SIG-M5 treated with dmso at 0.1 percent for 504 hours (cell line): Measurements from ENCODE around the gene PPP1R1A.

ENCODE experiments used
- DNase-seq: peaks from one replicate; lab custom pipeline; 2025; ENCODE audit not compliant: unreplicated experiment; lab: John Stamatoyannopoulos, UW

The PPP1R1A gene

DNA sequence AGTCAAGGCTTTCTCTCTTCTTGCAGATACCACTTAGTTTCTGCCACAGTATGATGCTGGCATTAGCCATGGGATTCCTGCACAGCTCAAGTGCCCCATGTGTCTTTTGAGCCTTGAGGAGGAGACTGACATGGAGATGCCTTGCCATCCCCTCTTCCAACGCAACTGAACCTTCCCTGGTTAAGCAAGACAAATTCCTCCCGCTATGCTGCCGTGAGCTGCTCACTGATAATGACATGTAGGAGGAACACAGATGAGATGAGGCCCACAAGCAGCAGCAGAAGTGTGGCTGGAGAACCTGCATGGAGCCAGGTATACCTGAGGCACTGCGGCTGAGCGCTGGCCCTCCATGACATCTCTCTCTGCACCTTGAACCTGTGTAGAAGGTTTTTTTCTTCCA is 15.4 kb upstream of the PPP1R1A start:
- DNase-seq = no peak

DNA sequence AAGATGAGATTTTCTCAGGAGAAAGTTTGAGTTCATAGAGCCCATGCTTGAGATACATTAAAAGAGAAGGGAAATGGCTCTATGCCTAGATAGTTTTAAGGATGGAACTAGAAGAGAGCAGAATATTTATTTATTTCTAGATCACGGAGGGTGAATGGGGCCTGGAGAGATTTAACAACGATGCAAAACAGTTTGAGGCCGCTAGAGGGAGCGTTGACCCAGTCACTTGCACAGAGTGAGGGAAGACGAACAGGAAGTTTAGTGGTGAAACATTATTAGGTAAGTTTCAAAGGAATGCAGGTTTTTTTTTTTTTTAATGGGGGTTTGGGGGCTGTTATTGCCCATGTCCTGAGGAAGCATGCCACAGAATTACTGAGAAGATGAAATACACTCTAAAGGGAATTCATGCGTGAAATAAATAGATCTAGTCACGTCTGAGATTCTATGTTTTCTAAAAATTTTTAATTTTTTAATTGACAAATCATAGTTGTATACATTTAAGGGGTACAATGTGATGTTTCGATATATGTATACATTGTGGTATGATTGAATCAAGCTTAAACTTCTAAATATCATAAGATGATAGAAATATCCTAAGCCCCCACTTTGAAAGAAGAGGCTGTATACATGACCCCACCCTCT is 14.8 kb upstream of the PPP1R1A start:
- DNase-seq = peak; percentile 92

DNA sequence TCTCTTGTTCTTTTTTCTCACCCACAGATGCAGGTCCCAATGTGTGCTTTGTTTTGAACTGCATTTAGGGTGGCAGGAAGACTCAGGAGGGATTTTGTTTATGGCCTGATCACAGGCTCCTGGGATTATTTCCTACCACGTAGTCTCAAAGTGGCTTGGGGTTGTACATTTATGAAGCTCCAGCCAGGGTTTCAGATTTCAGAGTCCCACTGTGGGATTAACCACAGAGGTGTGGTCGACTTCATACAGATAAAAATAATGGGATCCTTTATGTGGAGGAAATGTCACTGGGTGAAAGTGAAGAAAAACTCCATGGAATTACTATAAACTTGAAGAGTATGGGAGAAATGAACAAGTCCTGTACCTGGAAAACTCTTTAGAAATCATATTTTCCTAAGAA is 14.2 kb upstream of the PPP1R1A start:
- no peak for DNase-seq

DNA sequence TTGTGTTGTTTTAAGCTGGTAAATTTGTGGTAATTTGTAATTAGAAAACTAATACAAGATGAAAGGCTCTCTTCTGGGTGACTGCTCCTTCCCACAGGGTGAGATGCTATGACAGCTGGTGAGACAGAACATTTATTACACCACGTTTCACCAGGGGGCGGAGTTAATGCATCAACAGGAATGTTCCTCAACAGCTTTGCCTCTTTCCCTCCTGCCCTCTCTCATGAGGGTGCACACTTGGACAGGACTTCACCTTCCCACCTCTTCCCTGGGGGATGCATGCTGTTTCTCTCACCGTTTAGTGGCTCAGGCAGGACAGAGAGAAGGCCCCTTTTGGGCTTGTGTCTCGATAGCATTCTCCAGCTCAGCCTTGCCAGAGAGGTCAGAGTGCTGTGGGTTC is 13.4 kb upstream of the PPP1R1A start:
- DNase-seq = peak; percentile 26

DNA sequence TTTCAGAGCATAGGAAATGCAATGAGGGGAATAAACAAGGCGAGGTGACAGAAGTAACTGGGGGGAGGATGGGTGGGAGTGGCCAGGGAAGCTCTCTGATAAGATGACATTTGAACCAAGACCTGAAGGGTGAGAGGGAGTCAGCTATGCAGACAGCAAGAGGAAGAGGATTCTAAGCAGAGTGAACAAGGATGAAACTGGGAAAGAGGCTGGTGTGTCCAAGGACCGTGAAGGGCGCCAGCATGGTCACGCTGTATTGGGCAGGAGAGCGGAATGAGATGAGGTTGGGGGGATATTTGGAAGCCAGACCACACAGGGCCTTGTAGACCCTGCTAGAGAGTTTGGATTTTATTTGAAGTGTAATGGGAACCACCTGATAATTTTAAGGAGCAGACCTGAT is 10.5 kb upstream of the PPP1R1A start:
- DNase-seq = no peak

DNA sequence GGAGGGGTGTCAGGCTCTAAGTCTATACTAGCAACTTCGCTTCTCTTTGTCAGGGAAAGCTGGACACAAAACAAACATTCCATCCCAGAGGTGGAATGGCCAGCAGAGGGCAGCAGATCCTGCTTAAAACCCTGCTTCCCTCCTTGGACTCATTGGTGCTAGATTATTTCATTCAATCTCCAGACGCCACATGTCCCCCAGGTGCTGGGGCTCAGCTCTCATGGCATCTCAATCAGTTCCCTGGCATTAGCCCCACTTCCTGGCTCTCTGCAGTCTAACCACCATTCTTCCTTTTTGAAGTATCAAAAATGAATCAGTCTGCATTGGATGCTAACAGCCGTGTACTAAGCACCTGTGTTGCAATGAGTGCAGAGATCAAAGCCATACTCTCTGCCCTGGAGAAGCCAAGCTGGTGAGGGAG is 8.1 kb upstream of the PPP1R1A start:
- DNase-seq = peak; percentile 33

DNA sequence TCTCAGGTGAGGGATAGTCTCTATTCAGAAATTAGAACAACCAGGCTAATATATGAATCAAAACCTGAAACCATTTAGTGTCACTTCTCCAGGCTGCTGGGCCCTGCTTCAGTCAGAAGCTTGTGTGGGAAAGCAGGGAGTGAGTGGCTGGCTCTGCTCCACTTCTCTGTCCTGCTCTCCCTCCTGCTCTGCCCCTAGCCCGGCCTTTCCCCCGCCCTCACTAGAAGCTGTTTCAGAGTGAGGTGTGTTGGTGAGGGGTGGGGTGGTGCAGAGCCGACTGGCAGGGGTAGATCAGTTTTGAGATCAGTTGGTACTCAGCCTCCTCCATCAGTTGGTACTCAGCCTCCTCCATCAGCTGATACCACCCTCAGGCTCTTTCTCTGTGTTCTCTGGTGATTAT is 7.0 kb upstream of the PPP1R1A start:
- no peak for DNase-seq

DNA sequence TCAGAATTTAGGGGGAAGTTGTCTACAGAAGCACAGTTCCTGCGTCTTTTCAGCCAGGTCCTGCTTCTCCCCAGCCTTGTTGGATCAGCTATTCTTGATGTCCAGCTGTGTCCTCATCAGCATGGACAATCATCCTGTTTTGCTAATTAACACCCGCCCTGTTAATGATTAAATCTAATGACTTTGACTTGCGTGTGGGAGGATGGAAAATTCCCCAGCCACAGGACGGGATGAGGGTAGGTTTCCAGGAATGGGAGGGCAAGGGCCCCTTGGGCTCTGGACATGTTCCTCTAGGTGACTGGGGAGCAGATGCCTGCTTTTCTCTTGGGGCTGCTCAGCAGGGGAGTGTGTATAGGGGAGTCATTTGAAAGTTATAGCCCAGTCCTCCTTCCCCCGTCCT is 5.3 kb upstream of the PPP1R1A start:
- no peak for DNase-seq

DNA sequence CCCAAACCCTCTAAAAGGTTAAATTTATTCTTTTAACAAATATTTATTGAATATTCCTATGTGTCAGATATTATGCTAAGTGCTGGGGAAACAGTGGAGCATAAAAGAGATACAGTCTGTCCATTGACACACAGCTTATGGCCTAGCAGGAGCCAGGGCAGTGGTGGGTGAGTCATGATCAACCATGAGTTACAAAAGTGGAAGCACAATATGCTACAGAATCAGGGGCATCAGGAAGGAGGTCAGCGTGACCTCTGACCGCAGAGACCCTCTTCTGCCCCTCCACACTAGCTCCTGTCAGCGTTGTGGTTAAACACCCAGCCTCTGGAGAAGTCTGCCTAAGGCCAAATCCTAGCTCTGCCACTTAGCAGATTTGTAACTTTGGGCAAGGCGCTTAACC is 4.7 kb upstream of the PPP1R1A start:
- peak; percentile 29 for DNase-seq

DNA sequence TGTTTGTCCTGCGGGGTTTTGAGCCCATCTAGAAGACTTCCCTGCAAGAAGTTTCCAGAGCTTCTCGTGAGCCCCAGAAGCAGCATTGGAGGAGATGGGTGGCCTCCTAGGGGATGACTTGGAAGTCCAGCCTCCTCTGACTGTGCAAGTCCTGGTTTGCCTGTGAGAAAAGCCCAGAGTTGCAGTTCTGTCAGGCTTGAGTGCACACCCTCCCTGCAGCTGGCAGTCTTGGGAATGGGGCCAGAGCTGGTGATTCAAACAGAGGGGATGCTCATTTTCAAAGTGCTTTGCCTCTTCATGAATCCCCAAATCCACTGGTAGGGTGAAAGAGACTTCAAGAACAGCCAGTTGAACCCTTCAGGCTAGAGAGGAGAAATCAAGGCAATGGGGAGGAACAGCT is 3.9 kb upstream of the PPP1R1A start:
- no peak for DNase-seq

DNA sequence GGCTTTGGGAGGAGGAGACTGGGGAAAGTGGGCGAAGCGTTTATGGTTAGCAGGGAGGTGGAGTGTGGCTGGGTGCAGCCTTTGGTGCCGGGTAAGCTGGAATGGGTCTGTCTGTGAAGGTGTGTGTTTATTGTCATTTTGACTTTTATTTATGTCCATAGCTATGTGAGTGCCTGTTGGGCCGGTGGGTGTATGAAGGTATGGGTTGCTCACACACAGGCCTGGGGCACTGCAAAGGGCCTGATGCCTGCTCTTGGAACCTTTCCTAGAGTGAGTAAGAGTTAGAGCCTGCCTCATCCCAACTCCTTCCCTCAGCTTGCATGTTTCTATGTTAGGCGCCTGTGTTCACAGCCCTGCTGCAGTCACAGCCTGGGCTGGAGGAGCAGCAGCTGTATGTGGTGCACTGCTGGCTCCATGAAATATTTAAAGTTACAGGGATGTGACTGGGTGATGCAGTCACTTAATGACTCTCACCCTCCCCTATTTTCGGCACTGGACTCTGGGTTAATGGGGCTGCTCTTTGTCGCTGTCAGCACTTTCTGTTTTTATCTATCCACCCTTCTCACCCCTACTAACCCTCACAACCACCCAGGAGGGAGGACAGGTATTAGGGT is 2.6 kb upstream of the PPP1R1A start:
- no peak for DNase-seq

DNA sequence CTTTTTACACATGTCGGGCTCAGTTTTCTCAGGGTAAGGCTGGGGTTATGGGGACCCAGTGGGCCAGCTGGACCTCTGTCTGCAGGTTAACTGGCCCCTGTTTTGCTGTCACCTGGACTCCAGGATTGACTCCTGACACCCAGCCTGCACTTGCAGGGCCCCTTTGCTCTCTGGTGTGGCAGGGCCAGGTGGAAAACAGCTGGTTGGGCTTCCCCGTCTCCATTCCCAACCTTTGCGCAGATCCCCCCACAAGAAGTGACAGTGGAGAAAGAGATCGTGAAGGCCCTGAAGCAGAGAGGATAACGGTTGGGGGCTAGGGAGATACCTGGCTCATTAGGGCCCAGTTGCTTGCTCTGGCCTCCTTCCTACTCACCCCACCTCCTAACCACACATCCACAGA is 1.5 kb upstream of the PPP1R1A start:
- no peak for DNase-seq

DNA sequence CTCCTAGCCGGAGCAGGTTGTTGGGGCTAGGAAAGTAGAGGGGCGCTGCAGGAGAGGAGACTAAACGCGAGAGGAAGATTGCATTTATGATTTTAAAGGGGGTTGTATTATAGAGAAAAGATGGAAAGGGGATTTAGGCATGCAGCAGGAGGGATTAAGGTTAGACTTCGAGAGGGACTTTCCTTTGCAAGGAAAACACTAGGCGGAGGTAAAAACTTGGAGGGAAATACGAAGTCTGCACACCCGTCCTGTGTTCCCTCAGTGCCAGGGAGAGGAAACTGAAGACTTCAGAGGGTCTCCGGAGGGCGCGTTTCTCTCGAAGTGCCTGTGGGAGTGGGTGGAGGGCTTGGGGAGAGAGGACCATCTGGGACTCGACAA is 420 bp upstream of the PPP1R1A start:
- DNase-seq = no peak

DNA sequence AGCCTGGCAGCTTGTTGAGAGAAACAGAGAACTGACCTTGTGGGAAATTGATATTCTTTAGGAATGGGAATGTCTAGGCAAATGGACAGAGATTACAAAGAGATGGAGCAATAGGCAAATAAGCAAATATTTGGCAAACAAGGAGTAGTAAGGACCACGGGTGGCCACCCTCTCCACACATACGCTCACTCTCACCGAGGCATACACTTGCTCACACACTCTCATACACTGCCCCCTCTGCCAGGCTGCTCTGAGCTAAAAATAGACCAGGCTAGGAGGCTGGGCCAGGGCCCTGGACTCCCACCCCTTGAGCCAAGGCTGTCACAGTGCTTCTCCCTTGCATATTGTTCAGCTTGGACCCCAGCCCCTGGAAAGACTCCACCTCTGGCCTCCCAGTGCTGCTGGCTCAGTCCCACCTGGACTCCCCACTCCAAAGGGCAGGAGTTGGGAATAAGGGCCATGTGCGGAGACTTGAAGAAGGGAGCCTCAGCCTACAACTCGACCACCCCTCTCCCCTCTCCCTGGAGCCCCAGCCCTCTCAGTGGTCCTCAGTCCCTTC is 1.1 kb downstream of the PPP1R1A start:
- no peak for DNase-seq

DNA sequence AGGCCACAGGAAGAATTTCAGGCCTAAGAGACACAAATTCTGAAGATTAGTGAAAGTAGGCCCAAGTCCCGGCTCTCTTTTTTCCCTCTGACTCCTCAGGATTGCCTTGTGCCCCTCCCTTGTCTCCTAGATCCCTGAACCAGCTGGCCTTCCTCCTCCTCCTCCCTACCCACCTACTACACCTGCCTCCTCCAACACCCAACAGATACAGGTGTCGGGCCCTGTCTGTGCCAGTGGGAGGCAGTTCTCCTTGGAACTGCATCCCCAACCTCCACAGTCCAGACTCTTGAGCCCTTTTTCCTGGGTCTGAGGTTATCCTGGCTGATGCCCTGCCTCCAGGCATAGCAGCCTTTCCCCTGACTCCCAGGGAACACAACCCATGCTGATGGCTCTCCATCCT is 1.8 kb downstream of the PPP1R1A start:
- DNase-seq = no peak

DNA sequence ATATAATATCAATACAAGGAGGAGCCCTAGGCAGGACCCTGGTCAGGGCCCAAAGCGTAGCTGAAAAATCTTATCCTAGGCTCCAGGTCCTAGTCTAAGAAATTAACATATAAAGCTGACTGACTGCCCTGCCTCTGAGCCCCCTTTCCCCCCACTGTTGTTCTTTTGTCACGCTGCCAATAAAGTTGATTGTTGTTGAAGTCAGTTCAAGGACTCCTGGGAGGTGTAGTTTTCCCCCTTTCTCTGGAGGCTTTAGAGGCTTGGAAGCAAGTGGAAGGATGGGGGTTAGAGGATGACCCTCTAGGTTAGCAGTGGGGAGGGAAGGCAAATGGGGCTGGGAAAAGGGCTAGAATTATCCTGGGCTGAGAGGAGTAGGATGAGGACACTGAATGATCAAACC is 3.2 kb downstream of the PPP1R1A start:
- DNase-seq = no peak

DNA sequence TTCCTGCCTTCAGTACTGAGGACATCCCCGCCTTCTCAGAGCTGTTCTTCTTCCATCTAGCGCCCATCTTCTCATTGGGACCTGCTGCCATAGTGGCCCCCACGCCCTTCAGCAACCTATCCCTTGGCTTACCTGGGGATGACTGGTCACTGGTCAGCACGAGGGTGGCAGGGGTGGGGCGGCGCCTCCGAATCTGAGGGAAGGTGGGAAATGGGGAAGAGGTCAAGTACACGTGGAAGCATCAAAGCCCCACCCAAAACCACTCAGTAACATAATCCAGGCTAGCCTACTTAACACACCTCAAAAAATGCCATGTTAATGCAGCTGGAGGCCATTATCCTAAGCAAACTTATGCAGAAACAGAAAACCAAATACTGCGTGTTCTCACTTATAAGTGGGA is 4.3 kb downstream of the PPP1R1A start:
- DNase-seq = no peak

DNA sequence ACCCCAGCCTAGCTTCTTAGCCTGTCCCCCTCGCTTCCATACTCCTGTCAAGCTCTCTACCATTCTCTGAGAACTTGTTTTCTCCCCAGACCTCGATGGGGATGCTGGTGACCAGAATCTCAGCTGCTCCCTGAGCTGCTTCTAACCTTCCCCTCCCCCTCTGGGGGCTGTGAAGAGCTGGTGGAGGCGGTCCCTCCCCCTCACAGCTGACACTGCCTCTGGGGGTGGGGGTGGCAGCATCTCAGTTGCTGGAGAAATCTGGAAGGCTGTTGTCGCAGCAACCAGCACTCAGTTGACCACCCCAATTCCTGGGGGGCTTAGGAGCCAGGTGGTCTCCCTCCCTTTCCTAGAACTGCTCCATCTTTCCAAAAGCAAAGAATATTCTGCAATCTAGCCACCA is 4.7 kb downstream of the PPP1R1A start:
- no peak for DNase-seq

DNA sequence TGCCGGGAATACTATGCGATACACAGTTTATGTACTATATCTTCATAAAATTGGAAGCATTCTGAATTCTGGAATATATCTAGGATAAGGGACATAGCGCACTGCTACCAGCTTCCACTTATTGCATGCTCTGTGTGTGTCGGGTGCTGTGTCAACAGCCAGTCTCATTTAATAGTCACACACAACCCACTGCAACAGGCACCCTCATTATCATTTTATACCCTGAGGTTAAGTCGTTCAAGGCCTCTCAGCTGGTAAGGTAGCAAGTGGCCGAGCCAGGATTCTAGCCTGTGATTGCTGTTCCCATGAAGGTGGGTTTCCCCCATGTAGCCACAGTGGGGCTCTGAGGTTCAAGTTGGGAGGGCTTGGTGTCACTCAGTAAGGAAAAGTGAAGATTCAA is 7.0 kb downstream of the PPP1R1A start:
- DNase-seq = no peak

DNA sequence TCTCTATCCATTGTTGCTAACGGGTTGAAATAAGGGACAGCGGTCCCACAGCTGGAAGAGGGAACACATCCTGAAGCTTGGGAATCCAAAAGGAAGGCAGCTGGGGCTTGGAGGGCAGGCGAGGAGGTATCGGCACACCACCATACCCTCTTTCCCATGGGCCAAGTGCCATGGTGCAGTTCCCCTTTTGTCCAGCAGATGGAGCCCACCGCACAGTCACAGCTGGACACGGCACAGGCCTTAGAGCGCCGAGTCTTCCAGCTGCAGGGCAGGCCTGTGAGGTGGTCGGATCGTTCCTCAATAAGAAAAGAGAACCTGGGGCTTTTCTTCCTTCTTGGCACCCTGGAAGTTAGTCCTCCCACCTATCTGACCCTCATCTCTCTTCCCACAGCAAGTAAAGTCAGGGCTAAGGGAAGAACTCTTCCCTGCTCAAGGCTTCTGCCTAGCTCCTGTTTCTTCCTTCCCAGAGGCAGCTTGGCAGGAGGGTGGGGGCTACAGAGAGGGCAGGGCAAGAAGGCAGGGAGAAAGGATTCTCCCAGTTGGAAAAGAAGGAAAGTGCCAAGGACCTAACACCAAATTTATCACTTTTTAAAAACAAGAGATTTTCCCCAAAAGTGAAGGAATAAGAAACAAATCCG is 8.6 kb downstream of the PPP1R1A start:
- DNase-seq = peak; percentile 66

DNA sequence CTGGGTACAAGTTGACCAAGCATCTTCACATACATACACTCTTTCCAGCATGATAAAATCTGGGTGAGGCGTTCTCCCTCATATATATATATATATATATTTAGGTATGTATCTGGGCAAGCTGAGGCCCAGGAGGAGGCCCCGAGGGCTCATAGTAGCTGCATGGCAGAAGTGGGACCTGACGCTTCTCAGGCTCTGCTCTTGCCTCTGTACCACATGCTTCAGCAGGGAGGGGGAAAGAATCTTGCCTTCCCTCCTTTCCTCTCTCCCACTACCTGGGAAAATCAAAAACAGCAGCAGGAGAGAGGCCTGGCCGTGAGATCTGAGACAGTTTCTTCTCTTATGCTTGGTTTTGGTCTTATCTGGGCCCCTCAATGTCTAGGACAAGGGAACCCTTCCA is 9.2 kb downstream of the PPP1R1A start:
- DNase-seq = no peak

DNA sequence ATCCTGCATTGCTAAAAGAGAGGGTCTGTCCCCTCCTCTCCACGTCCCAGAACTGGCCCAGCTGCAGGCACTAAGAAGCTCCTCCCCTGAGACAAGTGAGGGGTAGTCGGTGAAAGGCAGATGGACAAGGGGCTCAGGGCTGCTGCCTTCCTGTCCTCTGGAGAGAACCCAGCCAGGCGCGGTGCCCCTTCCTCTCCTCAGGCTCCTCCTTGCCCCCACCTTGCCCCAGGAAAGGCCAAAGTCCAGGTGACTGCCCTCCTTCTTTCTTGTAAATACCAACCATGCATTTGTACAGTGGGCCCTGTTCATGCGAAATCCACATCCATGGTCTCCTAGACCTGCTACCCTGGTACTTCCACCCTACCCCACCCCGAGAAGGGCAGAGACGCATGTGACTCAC is 9.7 kb downstream of the PPP1R1A start:
- no peak for DNase-seq

DNA sequence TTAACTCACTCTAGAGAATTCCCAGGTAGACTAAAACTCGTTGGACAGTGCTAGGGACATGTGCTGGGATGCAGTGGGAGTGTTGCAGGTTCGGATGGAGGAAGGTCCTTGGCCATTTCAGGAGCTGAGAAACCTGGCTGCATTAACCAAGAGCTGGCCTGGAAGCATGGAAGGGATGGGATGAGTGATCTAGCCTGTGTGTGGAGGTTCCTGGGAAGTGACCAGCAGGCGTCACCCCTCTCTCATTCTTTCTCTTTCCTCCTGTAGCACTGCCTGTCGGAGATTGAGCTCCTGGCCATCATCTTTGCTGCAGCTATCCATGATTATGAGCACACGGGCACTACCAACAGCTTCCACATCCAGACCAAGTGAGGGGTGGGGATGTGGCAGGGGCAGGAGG is 15.6 kb downstream of the PPP1R1A start:
- no peak for DNase-seq
